A673 (cell line): ENCODE data around the gene KIF5A. TPM values are rescaled to one million over a fixed set of nuclear protein-coding genes. Genes with fewer than 3 reads are reported as not detected.

ENCODE experiments used
- BruUV-seq: library from RNA; stranded (reverse); fragments of 400-500 nt; replicated peaks from 2 replicates; lab custom pipeline; 2021; lab: Mats Ljungman, UMichigan
- CTCF ChIA-PET: fragments of 300-600 bp; sonication (Branson Sonifier 250); formaldehyde crosslinking; loops from one replicate; lab custom pipeline; 2022; ENCODE audit warnings: antibody characterized with exemption; lab: Charles Lee
- POLR2A ChIA-PET: fragments of 300-600 bp; sonication (Branson Sonifier 250); formaldehyde crosslinking; loops from one replicate; lab custom pipeline; 2022; ENCODE audit warnings: antibody characterized with exemption; ENCODE audit not compliant: low non-redundant PET; lab: Charles Lee
- DNase-seq: peaks from one replicate; pipeline ENCODE4 v3.0.0-alpha.2; 2015; ENCODE audit warnings: low spot score
- H3K27ac ChIP-seq: fragments of 200-600 bp; sonication (generic); 2 replicates; pipeline ENCODE4 v1.5.1; 2016; ENCODE audit warnings: mixed run types, low read depth, mild to moderate bottlenecking, mixed read lengths, antibody characterized with exemption, low read length; ENCODE audit not compliant: poor library complexity, severe bottlenecking
- H3K27me3 ChIP-seq: fragments of 200-600 bp; sonication (generic); replicated peaks from 2 replicates; pipeline ENCODE4 v1.6.1; 2017; ENCODE audit warnings: mixed run types, low read depth, mild to moderate bottlenecking, mixed read lengths, antibody characterized with exemption, low read length; ENCODE audit not compliant: insufficient read depth, poor library complexity
- H3K36me3 ChIP-seq: fragments of 200-600 bp; sonication (generic); 2 replicates; pipeline ENCODE4 v1.6.1; 2016; ENCODE audit warnings: mixed run types, mild to moderate bottlenecking, mixed read lengths, antibody characterized with exemption, low read length; ENCODE audit not compliant: insufficient read depth, poor library complexity, severe bottlenecking
- H3K4me1 ChIP-seq: fragments of 200-600 bp; sonication (generic); 2 replicates; pipeline ENCODE4 v1.6.1; 2017; ENCODE audit warnings: mixed run types, mild to moderate bottlenecking, mixed read lengths, antibody characterized with exemption, low read length; ENCODE audit not compliant: insufficient read depth, poor library complexity, severe bottlenecking
- H3K4me3 ChIP-seq: fragments of 200-600 bp; sonication (generic); 2 replicates; pipeline ENCODE4 v1.5.1; 2016; ENCODE audit warnings: low read depth, mixed run types, mild to moderate bottlenecking, mixed read lengths, low read length; ENCODE audit not compliant: poor library complexity, severe bottlenecking
- H3K9me3 ChIP-seq: fragments of 200-600 bp; sonication (generic); 2 replicates; pipeline ENCODE4 v1.6.1; 2016; ENCODE audit warnings: mixed run types, low read depth, mild to moderate bottlenecking, mixed read lengths, antibody characterized with exemption, low read length; ENCODE audit not compliant: poor library complexity, severe bottlenecking
- CTCF ChIP-seq: fragments of 300-800, 200-600 bp; sonication (generic); conservative IDR thresholded peaks from 2 replicates; pipeline ENCODE4 v1.5.1; 2017; ENCODE audit warnings: low read depth, mild to moderate bottlenecking, antibody characterized with exemption, low read length, moderate library complexity, mixed read lengths
- EZH2 ChIP-seq: fragments of 200-600 bp; sonication (generic); IDR thresholded peaks from 2 replicates; pipeline ENCODE4 v1.6.1; 2017; ENCODE audit warnings: borderline replicate concordance, low read depth, mild to moderate bottlenecking, mixed read lengths, antibody characterized with exemption, low read length; ENCODE audit not compliant: poor library complexity, severe bottlenecking
- intact Hi-C: fragments of 100-400 bp; cut with micrococcal nuclease; formaldehyde crosslinking; loops from one replicate; pipeline ENCODE4 v1.10.0; 2022; ENCODE audit not compliant: unreplicated experiment
- total RNA-seq: library from RNA; stranded (reverse); gene quantifications from 2 replicates; pipeline ENCODE4 v1.2.3, GENCODE V29; 2021

The KIF5A gene
- total RNA-seq, 1 experiment from 2014 or later: 2.1 TPM

- H3K27ac ChIP-seq: no peak overlapping the region
- H3K36me3 ChIP-seq: no peaks in the 10 kb centered on the region
- ChIA-PET POLR2A (no interaction called here), CTCF (no interaction called here)
- H3K9me3 ChIP-seq: no peaks in the 10 kb centered on the region
- BruUV-seq: no TSS peak
- TF ChIP-seq EZH2: no peak
- no peak for TF ChIP-seq CTCF
- H3K4me1 ChIP-seq: no peaks in the 10 kb centered on the region
- DNase-seq: no peak
- intact Hi-C loops: no loop called here
- H3K27me3 ChIP-seq: no peaks in the 10 kb centered on the region
- no peak overlapping the region for H3K4me3 ChIP-seq
Observed at GRCh38 chr12:57576613-57577160, 26.8 kb downstream of the KIF5A start.

- TF ChIP-seq EZH2 (no peak), CTCF (no peak)
- Histone ChIP-seq H3K4me1 (no peaks in the 10 kb centered on the region), H3K9me3 (no peaks in the 10 kb centered on the region), H3K36me3 (no peaks in the 10 kb centered on the region), H3K4me3 (no peak overlapping the region), H3K27me3 (no peaks in the 10 kb centered on the region), H3K27ac (no peak overlapping the region)
- no peak for DNase-seq
- intact Hi-C loops: no loop called here
- no TSS peak for BruUV-seq
- ChIA-PET CTCF (no interaction called here), POLR2A (no interaction called here)
Observed at GRCh38 chr12:57577981-57578758, 28.3 kb downstream of the KIF5A start.

- POLR2A ChIA-PET: no interaction called here
- Histone ChIP-seq H3K4me3 (no peak overlapping the region), H3K27ac (no peak overlapping the region), H3K36me3 (no peaks in the 10 kb centered on the region), H3K27me3 (no peaks in the 10 kb centered on the region), H3K9me3 (no peaks in the 10 kb centered on the region), H3K4me1 (no peaks in the 10 kb centered on the region)
- no peak for TF ChIP-seq CTCF
- TF ChIP-seq EZH2: no peak
- intact Hi-C loops: no loop called here
- no peak for DNase-seq
- CTCF ChIA-PET: no interaction called here
- no TSS peak for BruUV-seq
Observed at GRCh38 chr12:57579011-57579410, 29.2 kb downstream of the KIF5A start.
